ENCODE results near the gene SIK3.
"Not testable (repeated sequence)": the region's sequence is repeated elsewhere in the genome, so short reads cannot be mapped to it uniquely, and the experiment has no call there.

The SIK3 gene

GRCh38 chr11:116813781-116814471, 284.3 kb downstream of the SIK3 start:
- no peak for DNase-seq

- DNase-seq = no peak
Measured at GRCh38 chr11:116813170-116813569, 285.1 kb downstream of the SIK3 start.

GRCh38 chr11:116812109-116812508, 286.1 kb downstream of the SIK3 start:
- DNase-seq = no peak

- DNase-seq = no peak
Measured at GRCh38 chr11:116811194-116811593, 287.0 kb downstream of the SIK3 start.

- no peak for DNase-seq
Measured at GRCh38 chr11:116808262-116809175, 289.7 kb downstream of the SIK3 start.

GRCh38 chr11:116807601-116808261, 290.5 kb downstream of the SIK3 start:
- DNase-seq = no peak

GRCh38 chr11:116804001-116804400, 294.2 kb downstream of the SIK3 start:
- DNase-seq = no peak

GRCh38 chr11:116801662-116802061, 296.6 kb downstream of the SIK3 start:
- DNase-seq = not testable (repeated sequence)

- no peak for DNase-seq
Measured at GRCh38 chr11:116800610-116801009, 297.6 kb downstream of the SIK3 start.

GRCh38 chr11:116798368-116798767, 299.9 kb downstream of the SIK3 start:
- no peak for DNase-seq

- no peak for DNase-seq
Measured at GRCh38 chr11:116797816-116798215, 300.4 kb downstream of the SIK3 start.

- no peak for DNase-seq
Measured at GRCh38 chr11:116796548-116796947, 301.7 kb downstream of the SIK3 start.

GRCh38 chr11:116794851-116795250, 303.4 kb downstream of the SIK3 start:
- no peak for DNase-seq

GRCh38 chr11:116793772-116794097, 304.5 kb downstream of the SIK3 start:
- DNase-seq = no peak
